ENCODE measurements around the gene ANKFY1.

ANKFY1 gene

DNA sequence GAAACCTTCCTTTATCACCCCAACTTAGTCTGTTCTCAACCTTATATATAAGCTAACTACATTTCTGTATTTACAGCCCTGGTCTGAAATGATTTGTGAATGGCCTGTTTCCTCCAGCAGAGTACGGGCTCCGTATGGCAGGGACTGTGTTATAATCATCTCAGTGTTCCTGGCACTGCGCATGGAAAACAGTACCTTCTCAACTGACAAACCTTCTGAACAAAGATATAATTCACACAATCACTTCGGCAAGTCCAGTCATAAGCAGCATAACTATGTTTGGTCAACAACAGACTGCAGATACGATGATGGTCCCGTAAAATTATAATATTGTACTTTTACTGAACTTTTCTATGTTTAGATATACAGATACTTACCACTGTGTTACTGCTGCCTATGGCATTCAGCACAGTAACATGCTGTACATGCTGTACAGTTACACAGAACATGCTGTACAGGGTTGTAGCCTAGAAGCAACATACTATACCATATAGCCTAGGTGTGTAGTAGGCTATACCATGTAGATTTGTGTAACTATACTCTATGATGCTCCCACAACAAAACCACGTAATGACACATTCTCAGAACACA lies 30.0 kb downstream of the ANKFY1 start:
- no peak overlapping the region for H3K4me3 ChIP-seq (ENCODE audit: low read depth, low read length)
- TF ChIP-seq, protein P1, sequence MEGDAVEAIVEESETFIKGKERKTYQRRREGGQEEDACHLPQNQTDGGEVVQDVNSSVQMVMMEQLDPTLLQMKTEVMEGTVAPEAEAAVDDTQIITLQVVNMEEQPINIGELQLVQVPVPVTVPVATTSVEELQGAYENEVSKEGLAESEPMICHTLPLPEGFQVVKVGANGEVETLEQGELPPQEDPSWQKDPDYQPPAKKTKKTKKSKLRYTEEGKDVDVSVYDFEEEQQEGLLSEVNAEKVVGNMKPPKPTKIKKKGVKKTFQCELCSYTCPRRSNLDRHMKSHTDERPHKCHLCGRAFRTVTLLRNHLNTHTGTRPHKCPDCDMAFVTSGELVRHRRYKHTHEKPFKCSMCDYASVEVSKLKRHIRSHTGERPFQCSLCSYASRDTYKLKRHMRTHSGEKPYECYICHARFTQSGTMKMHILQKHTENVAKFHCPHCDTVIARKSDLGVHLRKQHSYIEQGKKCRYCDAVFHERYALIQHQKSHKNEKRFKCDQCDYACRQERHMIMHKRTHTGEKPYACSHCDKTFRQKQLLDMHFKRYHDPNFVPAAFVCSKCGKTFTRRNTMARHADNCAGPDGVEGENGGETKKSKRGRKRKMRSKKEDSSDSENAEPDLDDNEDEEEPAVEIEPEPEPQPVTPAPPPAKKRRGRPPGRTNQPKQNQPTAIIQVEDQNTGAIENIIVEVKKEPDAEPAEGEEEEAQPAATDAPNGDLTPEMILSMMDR (IDR thresholded peaks at IDR 0.05; ENCODE audit: insufficient read depth, low read depth, low read length, missing control alignments) = no peak
- DNase-seq (ENCODE audit: low read depth) = no peak

- TF ChIP-seq, protein P1 (IDR thresholded peaks at IDR 0.05; ENCODE audit: insufficient read depth, low read depth, low read length, missing control alignments) = no peak
- no peak overlapping the region for H3K4me3 ChIP-seq (ENCODE audit: low read depth, low read length)
- no peak for DNase-seq (ENCODE audit: low read depth)
Observed at GRCh38 chr17:4232168-4232813, 31.5 kb downstream of the ANKFY1 start.

- H3K4me3 ChIP-seq (ENCODE audit: low read depth, low read length) = no peak overlapping the region
- TF ChIP-seq, protein P1 (IDR thresholded peaks at IDR 0.05; ENCODE audit: insufficient read depth, low read depth, low read length, missing control alignments) = no peak
- DNase-seq (ENCODE audit: low read depth) = no peak
Observed at GRCh38 chr17:4229627-4230541, 33.9 kb downstream of the ANKFY1 start.

- no peak for DNase-seq (ENCODE audit: low read depth)
- TF ChIP-seq, protein P1 (IDR thresholded peaks at IDR 0.05; ENCODE audit: insufficient read depth, low read depth, low read length, missing control alignments) = no peak
- H3K4me3 ChIP-seq (ENCODE audit: low read depth, low read length) = no peak overlapping the region
Observed at GRCh38 chr17:4221899-4222659, 41.7 kb downstream of the ANKFY1 start.

DNA sequence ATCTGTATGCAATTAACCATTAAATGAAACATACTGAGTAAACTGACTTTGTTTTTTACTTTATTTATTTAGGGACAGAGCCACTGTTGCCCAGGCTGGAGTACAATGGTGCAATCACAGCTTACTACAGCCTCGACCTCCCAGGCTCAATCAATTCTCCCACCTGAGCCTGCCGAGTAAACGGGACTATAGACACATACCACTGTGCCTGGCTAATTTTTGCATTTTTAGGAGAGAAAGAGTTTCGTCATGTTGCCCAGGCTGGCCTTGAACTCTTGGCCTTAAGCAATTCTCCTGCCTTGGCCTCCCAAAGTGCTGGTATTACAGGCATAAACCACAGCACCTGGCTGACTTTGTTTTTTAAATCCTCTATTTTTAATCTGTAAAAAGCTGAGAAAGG lies 42.6 kb downstream of the ANKFY1 start:
- TF ChIP-seq, protein P1 (IDR thresholded peaks at IDR 0.05; ENCODE audit: insufficient read depth, low read depth, low read length, missing control alignments) = no peak
- H3K4me3 ChIP-seq (ENCODE audit: low read depth, low read length) = no peak overlapping the region
- DNase-seq (ENCODE audit: low read depth) = no peak

GRCh38 chr17:4220655-4221054 lies 43.1 kb downstream of the ANKFY1 start:
- TF ChIP-seq, protein P1 (IDR thresholded peaks at IDR 0.05; ENCODE audit: insufficient read depth, low read depth, low read length, missing control alignments) = no peak
- no peak for DNase-seq (ENCODE audit: low read depth)

More at GRCh38 chr17:4220655-4221054, 43.1 kb downstream of the ANKFY1 start:
- H3K4me3 ChIP-seq (ENCODE audit: low read depth, low read length) = no peak overlapping the region

All from GM12865 (cell line).